GM11168 (cell line): ENCODE measurements around the gene RC3H2.
"Not testable (repeated sequence)": the region's sequence is repeated elsewhere in the genome, so short reads cannot be mapped to it uniquely, and the experiment has no call there.

Source experiments
- in situ Hi-C: fragments of 300-500 bp; cut with MboI; formaldehyde crosslinking; loops from one replicate; pipeline ENCODE4 v1.12.0; 2022; ENCODE audit warnings: low sequenced_read_pairs; ENCODE audit not compliant: unreplicated experiment

Gene RC3H2

DNA sequence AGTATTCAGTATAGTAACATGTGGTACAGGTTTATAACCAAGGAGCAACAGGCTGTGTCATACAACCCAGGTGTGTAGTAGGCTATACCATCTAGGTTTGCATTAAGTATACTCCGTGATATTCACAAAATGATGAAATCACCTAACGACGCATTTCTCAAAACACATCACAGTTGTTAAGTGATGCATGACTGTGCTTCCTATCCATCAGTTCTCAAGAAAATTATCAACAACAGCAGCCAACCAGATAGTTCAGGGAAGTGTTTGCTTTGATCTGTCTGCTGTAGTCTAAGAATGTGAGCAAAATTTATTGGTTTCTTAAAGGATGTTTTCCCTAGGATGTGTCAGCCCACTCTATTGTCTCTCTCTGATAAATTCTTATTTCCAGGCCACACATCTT lies 18.8 kb upstream of the RC3H2 start:
- in situ Hi-C loops = no loop called here

DNA sequence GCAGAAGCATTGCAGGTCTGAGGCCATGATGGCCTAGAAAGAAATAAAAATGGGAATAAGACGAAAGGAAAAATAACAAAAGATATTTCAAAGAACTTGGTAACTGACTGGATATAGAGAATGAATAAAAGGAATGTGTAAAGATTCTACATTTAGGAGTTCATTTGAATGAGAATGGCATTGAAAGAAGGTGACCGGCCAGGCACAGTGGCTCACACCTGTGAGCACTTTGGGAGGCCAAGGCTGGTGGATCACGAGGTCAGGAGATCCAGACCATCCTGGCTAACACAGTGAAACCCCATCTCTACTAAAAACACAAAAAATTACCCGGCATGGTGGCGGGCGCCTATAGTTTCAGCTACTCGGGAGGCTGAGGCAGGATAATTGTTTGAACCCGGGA lies 17.6 kb upstream of the RC3H2 start:
- in situ Hi-C loops = no loop called here

DNA sequence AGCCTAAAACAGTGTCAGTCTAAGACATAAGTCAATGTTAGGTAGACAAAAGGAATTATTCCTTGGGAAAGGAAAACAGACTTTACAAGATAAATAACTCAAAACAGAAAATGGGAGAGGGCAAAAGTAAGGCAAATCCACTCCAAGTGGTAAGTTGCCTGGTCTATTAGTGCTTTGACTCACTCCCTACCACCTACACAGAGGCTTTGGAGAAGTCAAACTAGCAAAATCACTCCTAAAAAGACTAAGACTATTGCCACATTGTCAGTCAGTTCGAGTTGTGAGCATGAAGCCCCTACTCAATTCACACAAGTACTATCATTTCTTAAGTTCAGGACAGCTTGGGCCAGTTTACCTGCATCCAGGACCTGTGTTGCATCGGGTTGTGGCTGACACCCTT lies 13.2 kb upstream of the RC3H2 start:
- in situ Hi-C loops = no loop called here

DNA sequence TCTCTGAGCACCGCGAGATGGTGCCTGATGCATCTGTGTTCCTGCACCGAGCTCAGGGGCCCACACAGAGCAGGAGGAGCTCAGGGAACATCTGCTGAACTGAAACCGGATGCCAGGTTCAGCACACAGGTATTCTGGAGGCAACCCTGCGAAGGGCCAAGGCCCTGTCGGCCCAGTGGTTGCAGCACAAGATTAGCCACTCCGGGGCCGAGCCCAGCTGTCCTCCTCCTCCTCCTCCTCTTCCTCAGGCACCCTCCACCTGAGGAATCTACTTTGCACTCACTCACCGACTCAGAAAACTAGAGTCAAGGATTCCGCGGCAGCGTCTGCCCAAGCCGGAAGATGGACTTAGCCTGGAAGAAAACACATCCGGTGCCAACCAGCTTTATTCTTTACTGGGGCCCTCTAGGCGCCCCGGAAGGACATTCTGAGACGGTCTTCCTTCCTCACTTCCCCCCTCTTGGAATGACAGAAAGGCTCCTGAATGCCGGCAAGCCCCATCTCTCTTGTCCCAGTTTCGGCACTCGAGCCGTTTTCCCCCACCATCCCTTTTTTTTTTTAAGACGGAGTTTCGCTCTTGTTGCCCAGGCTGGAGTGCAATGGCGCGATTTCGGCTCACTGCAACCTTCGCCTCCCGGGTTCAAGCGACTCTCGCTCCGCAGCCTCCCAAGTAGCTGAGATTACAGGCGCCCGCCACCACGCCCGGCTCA lies 8.0 kb upstream of the RC3H2 start, which contains the start of gene ZBTB6:
Gene ZBTB6 (minus strand): TSS at position 360 of the 710 bp plus-strand sequence. CDS start 1,251 bp downstream, outside the sequence.
- in situ Hi-C loops = no loop called here

DNA sequence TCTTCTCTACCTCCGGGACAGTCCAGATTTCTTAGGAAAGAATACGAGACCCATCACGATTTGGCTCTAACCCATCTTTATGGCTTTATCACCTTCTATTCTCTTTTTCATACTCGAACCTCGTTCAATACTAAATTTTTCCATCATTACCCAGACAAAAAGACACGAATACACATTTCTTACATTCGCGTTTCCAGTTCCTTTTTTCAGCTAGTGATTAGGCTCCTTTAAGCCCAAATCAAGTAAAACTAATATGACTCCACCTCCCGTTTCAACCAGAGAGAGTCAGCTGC lies 7.5 kb upstream of the RC3H2 start:
- in situ Hi-C loops = no loop called here

DNA sequence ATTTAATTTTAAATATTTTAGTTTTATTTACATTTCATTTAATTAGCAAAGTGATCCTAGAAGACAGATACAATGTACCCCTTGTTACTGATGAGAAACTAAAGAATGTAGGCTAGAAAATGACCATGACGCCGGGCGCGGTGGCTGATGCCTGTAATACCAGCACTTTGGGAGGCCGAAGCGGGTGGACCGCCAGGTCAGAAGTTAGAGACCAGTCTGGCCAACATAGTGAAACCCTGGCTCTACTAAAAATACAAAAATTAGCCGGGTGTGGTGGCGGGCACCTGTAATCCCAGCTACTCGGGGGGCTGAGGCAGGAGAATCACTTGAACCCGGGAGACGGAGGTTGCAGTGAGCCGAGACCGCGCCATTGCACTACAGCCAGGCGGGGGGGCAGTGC lies 963 bp upstream of the RC3H2 start:
- in situ Hi-C loops = not testable (repeated sequence)

DNA sequence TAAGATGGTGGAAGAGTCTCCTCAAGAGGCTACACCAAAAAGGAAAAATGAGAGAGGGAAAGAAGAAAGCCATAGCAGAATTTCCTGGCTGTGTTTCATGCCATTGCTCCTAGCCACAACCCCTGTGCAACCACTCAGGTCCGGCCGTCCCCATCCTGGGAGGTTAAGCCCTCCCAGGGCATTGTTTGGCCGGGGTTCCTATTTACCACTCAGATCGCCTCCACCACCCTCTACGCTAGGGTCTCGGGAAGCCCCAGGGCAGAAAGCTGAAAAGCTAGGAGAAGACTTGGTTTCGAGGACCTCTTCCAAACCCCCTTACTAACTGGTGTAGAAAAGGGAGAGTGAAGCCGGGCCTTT lies 715 bp downstream of the RC3H2 start:
- in situ Hi-C loops = no loop called here

DNA sequence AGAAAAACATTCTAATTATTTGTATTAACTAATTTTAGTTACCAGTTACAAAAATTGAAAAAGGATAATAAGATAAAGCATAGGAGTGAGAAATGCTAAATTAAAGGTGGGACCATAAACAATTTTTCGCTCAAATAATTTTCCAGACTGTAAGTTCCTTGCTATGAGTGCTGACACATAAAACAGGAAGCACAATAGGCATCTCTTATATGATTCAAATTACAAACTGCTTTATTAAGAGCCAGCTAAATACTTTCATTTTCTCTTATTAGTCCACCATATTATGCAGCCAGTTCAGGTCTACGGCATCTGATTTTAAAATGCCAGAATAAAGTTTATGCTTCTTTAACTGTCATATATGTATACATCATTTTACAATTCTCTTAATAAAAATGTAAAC lies 4.4 kb downstream of the RC3H2 start:
- in situ Hi-C loops = no loop called here

DNA sequence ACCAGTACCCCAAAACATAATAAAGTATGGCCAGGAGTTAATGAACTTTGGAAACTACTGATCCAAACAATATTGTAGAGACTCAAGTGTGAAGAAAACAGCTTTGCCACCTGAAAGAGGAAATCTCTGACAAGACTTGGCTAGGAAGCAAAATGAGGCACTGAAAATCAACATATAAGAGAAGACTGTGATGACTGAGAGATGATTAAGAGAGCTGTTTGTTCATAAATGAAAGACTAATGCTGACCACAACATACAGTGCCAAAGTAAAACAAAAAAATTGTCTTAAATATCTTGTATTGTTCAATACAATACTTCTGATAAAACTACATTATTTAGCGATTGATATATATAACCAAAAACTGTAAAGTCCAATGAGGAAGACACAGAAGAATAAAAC lies 7.2 kb downstream of the RC3H2 start:
- in situ Hi-C loops = no loop called here

DNA sequence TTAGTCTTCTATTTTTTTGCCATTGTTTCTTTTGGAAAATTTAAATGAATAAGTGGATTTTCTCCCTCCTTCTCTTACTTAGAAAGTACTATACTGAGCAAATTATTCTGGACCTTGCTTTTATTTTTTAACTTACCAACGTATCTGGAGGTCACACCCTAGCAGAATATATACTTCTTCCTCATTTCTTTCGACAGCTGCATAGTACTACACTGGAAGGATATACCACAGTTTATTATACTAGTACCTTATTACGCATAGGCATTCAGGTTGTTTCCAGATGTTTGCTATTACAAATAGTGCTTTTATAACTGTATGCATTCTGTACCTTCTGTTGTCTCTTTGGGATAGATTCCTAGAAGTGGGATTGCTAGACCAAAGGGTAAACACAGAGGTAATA lies 16.7 kb downstream of the RC3H2 start:
- in situ Hi-C loops = no loop called here

DNA sequence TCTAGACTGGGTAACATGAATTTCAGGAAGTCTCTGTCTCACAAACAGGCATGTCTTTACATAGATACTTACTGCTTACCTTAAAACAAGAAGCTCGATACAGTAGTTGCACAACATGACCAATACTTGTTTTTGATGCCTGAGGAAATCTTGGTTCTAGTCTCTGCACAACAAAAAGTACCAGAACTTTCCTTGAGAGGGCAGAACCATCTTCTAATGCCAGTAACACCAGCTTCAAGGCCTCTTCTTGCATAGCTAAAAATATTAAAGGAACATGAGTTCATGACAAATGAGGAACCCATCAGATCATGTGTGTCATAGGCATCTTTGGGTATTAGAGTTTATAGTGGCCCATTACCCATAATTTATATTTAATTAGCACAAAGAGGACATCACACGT lies 22.0 kb downstream of the RC3H2 start:
- in situ Hi-C loops = no loop called here

DNA sequence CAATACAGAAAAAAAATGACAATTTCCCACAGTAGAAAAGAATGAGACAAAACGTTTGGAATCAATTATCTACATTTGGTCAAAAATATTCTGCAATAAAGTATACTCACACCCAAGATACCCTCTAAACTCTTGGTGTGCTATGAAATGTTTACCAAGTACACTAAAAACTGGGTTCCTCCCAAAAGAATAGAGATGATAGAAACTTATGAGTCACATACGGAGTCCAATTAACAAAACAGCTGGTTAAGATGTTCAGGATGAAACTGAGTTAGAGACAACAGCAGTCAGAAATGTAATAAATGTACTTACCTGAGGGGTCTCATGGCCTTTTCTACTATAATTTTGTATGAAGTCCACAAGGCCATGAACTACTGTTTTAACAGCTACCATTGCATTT lies 25.7 kb downstream of the RC3H2 start:
- in situ Hi-C loops = no loop called here

DNA sequence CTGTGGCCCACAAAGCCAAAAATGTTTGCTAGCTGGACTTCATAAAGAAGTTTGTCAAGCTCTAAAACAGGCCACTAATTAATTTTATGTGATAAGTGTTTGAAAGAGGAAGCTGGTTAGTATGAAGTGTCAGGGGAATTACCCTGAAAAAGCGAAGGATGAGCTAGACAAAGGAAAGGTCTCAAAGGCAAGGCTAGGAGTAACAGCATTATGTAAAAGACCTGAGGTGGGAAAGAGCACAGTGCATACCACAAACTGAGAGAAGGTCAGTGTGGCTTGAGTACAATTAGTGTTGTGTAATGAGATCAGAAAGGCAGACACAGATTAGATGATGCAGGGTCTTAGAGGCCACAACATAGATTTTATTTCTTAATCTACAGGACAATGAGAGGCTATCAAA lies 29.6 kb downstream of the RC3H2 start:
- in situ Hi-C loops = no loop called here

DNA sequence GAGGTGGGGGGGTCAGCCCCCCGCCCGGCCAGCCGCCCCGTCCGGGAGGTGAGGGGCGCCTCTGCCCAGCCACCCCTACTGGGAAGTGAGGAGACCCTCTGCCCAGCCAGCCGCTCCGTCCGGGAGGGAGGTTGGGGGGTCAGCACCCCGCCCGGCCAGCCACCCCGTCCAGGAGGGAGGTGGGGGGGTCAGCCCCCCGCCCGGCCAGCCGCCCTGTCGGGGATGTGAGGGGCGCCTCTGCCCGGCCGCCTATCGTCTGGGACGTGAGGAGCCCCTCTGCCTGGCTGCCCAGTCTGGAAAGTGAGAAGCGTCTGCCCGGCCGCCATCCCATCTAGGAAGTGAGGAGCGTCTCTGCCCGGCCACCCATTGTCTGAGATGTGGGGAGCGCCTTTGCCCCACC lies 37.9 kb downstream of the RC3H2 start:
- in situ Hi-C loops = not testable (repeated sequence)

DNA sequence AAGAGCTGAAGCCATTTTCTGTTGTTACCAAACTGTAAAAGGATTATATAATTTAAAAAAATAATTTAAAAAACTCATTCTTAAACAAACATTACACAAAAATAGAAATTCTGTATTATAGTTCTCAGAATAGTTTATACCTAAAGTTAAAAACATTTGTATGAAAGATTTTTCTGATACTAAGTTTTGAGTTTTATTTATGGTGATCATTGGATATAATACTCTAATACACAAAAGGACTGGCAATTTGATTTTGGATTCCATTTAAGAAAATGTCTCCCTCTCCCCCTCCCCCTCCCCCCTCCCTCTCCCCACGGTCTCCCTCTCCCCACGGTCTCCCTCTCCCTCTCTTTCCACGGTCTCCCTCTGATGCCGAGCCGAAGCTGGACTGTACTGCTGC lies 39.1 kb downstream of the RC3H2 start:
- in situ Hi-C loops = no loop called here

DNA sequence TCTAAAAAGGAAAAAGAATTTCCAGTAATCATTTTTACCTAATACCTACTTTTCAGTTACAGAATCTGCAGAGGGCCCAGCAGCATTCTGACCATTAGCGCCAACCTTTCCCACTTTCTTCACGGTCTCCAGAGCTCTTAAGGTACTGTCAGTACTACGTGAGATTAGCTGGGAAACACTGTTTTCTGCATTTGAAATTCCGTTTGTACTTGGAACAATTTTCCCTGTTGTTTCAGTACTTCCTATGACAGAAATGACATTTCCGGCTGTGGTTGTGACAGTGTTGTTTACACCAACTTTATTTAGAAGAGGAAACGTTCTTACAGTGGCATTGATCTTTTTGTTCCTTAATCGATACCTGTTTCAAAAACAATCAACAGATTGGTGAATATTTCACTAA lies 39.9 kb downstream of the RC3H2 start:
- in situ Hi-C loops = no loop called here

DNA sequence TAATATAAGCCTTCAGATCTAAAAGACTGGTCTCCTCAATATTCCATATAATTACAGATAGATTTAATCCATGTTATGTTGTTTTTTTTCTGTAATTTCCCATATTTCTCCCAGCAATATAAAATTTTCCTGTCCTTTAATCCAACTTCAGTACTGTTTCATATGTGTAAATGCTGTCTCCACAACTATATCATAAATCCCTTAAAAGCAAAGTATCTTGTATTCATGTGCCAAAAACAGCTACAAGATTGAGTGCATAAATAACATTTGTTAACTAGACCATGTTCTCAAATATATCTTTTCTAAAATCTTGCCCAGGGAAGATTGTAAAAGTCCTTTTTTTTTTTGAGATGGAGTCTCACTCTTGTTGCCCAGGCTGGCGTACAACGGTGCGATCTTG lies 41.8 kb downstream of the RC3H2 start:
- in situ Hi-C loops = no loop called here

DNA sequence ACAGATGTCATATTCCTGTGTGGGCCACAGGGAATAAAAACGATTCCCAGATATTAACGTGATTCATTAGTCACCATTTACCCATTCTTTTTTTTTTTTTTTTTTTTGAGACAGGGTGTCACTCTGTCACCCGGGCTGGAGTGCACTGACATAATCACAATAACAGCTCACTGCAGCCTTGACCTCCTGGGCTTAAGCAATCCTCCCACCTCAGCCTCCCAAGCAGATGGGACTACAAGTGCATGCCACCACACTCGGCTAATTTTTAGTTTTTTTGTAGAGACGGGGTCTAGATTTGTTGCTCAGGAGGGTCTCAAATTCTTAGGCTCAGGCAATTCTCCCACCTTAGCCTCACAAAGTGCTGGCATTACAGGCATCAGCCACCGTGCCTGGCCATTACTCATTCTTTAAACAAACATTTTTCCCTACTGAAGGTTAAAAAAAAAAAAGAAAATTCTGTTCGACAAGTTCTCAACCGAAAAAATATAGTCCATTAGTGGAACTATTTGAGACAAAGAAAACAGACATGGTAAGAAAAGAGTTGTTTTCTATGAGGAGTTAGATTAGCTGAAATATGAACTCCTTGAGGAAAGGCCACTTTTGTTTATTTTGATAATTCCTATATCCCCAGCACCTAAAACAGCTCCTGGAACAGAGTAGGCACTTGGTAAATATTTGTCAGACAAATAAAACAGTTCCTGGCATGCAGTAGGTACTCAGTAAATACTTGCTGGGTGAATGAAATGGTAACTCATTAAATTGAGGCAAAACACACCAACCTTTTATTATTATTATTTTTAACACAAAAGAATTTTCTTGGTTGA lies 44.6 kb downstream of the RC3H2 start:
- in situ Hi-C loops = no loop called here

DNA sequence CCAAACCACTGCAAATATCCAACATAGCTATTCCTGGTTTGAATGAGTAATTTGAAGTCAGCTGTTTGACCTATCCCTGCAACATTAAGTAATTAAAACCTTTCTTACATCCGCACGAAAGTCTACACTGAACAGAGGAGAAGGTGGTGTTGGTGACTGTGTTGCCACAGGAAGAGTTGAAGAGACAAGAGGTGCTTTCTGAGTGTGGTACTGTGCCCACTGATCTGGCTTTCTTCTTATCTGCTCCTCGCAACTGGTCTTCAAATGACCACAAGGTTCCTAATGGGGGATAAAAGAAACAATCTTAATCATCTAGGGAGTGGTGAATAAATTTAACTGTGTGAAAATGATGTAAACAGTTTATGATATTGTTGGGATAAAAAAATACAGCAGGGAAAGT lies 47.3 kb downstream of the RC3H2 start:
- in situ Hi-C loops = no loop called here

DNA sequence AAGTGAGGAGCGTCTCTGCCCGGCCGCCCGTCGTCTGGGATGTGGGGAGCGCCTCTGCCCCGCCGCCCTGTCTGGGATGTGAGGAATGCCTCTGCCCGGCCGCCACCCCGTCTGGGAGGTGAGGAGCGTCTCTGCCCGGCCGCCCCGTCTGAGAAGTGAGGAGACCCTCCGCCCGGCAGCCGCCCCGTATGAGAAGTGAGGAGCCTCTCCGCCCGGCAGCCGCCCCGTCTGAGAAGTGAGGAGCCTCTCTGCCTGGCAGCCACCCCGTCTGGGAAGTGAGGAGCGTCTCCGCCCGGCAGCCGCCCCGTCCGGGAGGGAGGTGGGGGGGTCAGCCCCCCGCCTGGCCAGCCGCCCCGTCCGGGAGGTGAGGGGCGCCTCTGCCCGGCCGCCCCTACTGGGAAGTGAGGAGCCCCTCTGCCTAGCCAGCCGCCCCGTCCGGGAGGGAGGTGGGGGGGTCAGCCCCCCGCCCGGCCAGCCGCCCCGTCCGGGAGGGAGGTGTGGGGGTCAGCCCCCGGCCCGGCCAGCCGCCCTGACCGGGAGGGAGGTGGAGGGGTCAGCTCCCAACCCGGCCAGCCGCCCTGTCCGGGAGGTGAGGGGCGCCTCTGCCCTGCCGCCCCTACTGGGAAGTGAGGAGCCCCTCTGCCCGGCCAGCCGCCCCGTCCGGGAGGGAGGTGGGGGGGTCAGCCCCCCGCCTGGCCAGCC lies 52.9 kb downstream of the RC3H2 start:
- in situ Hi-C loops = not testable (repeated sequence)

DNA sequence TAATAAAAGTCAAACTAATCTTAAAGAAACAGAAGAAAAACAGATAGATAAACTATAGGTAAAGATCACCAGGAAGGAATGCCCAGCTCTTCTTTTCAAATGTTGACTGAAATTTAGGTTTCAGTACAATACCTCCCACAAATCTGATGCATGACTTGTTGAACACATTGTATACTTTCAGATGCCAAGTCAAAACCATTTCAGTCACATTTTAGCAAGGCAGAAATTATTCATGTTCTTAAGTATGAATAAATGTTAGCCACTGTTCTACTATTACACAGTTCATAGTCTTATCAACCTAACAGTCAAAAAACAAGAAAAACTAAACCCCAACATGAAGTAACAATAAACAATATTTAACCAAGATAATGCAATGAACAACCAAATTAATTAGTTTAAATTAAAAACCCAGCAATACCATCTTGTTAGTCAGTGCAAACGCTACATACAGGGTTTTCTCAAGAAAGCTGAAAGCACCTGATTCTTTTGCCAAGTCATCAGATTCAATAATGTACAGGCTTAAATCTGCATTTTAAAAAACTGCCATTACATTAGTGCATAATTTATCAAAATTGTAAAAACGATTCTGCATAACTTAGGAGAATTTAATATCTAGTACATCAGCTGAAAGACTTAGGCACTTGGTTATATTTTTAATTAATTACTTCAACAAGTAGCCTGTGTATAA lies 56.8 kb downstream of the RC3H2 start:
- in situ Hi-C loops = no loop called here
